Activated CD4-positive, CD25-positive, alpha-beta regulatory T cell treated with anti-CD3 and anti-CD28 coated beads, Interleukin-2, amount 50 U/mL, for 72 hours (primary cell): ENCODE measurements around the gene CNTN5.

Experiments used
- DNase-seq: peaks from one replicate; pipeline ENCODE4 v3.0.0; 2021

Gene CNTN5

GRCh38 chr11:99531468-99531867, 510.7 kb downstream of the CNTN5 start:
- DNase-seq, result no peak

DNA sequence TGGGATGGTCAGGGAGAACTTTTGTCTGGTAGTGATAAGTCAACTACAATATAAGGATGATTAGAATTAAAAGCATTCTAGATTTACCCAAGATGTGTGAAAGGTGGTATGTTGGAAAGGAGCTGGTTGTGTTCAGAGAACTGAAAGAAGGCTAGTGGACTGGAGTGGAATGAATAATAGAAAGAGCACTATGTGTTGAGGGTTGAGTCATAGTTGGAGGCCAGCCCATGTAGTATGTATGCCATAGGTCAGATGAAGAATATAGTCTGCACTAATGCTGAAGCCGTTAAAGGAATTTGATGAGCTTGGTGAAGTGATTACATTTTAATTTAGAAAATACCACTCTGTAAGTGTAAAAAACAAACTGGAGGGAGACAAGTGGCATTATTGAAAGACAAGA, 514.1 kb downstream of the CNTN5 start:
- no peak for DNase-seq

GRCh38 chr11:99535406-99535805, 514.7 kb downstream of the CNTN5 start:
- no peak for DNase-seq

GRCh38 chr11:99535819-99536218, 515.1 kb downstream of the CNTN5 start:
- DNase-seq, result no peak

DNA sequence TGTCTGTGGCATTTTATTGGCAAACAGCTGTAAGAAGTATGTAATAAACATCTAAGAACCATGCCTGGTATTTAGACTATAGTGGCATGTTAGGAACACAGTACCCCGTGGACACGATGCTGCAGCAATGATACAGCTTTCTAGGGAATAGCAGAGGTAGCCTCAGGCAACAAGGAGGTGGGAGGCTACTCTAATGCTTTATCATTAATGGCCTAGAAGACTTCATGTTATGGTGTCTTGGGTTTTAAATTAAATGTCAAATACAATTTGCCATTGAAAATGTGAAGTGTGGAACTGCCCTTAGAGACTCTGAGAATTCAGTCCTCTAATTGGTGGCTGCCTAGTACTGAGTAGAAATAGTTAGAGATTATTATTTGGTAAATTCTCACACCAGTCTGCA, 516.9 kb downstream of the CNTN5 start:
- no peak for DNase-seq

- DNase-seq, result no peak
These were observed 524.9 kb downstream of the CNTN5 start for GRCh38 chr11:99545616-99546015.

GRCh38 chr11:99548264-99548663, 527.5 kb downstream of the CNTN5 start:
- no peak for DNase-seq

GRCh38 chr11:99554232-99554903, 533.6 kb downstream of the CNTN5 start:
- DNase-seq, result no peak

- DNase-seq, result no peak
These were observed 534.7 kb downstream of the CNTN5 start for GRCh38 chr11:99555486-99555885.

DNA sequence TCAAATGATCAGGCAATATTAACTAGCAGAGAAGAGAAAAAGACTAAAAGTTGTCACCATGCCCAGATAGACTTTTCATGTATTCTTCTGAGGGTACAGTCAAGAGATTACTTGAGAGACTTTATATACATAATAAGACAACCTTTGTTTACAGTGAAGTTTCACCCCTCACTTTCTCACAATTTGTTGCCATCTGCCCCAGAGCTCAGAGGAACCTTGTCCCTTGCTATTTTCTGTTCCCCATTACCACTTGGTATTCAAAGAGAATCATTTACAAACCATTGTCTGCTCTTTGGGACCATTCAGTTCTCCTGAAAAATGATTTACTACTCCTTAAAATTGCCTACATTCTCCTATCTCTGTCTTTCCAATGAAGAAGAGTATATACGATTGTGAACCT, 544.6 kb downstream of the CNTN5 start:
- DNase-seq, result no peak

- DNase-seq, result no peak
These were observed 546.7 kb downstream of the CNTN5 start for GRCh38 chr11:99567334-99567956.

- DNase-seq, result no peak
These were observed 548.1 kb downstream of the CNTN5 start for GRCh38 chr11:99568808-99569207.

DNA sequence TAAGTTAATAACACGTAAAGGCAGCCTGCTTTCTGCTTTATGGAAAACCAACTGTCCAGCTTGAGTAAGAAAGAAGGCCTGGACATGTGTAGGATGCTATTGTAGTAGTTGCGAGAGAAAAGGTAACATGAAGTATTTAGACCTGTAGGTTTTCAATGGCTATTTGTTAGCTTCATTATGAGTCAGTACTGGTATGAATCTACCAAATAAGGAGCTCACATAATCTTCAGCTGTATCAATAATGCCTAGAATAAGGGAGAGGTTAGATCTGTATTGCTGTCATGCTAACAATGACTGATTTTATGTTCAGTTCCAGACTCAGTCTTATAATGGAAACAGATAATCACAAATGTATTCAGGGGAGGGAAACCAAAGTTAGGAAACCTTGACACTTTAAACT, 550.3 kb downstream of the CNTN5 start:
- DNase-seq, result no peak

DNA sequence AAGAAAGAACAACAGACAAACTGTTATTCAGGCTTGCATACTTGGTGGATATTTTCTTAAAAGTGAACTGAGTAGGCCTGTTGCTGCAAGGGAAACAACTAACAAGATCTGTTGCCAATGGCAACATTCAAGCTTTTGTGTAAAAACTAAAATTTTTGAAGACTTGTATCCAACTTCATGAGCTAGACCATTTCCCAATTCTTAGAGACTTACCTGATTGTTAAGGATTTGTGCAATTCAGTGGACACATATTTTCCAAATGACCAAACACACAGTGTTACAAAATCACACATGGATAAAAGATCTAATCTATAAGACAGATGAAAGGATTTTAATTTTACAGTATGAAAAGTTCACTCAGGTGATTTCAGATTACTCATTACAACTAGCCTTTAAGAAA, 564.1 kb downstream of the CNTN5 start:
- no peak for DNase-seq

DNA sequence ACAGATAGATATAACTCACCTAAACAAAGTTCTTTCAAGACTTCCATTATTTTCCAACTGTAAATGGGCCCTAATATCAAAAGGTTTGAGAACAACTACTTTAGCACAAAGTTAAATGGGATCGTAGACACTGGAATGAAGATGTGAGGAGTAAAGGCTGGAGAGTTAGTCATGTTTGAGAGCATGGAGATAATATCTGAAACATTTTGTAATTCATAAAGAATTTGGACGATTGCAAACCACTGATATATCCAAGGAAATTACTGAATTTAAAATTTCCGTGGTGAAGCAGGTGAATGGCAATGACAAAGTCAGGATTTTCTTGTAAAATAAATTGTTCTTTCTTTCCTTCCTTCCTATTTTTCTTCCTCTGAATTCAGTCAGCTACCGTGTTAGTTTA, 564.9 kb downstream of the CNTN5 start:
- DNase-seq, result no peak

GRCh38 chr11:99589771-99590170, 569.0 kb downstream of the CNTN5 start:
- DNase-seq, result no peak

DNA sequence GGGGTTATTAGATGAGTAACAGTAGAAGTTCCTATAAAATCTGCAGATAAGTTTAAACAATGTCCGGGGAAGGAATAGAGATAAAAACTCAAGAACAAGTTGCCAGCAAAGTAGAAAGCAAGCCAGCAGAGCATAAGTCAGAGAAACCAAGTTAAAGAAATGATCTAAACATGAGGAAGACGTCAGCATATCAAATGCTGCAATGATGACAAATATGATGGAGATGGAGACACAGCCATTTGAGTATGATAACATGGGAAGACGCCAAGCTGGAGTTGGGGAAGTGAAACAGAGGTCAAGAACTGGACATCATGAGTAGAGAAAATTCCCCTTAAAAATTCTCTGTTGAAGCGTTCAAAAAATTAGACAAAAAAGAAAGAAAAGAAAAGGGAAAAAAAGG, 571.5 kb downstream of the CNTN5 start:
- DNase-seq, result no peak

DNA sequence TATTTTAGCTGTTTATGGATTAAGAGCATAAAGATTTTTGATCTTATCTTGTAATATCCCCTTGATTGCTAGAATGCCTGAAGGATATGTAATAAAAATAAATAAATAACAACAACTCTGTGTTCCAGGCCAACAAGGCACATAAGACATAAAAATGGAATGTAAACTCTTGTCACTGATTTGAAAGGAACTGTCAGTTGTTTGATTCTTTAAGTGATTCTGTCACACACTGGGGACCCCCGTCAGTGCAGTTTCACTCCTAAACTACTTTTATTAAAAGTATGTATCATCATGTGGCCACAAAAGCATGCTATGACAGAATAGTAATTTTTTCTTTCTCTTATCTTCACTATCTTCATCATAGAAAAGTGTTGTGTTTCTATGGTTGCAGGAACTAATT, 572.4 kb downstream of the CNTN5 start:
- no peak for DNase-seq

DNA sequence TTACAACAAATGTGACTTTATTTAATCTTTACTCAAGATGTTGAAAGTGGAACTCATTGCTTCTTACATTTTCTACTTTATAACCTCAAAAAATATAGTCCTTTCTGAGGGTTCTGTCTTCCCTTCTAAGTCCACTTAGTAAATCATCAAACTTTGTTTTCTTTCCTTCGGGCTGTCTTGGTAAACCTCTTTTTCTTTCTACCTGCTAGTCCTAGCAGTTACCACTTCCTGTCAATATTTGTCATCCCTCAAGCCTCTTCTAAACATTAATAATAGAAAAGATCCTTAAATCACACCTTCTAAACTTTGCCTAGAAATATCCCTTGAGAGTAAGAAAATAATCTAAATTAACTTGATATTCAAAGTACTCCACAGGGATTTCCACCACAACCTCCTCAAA, 580.4 kb downstream of the CNTN5 start:
- DNase-seq, result no peak

GRCh38 chr11:99614352-99614751, 593.6 kb downstream of the CNTN5 start:
- no peak for DNase-seq

GRCh38 chr11:99630629-99631028, 609.9 kb downstream of the CNTN5 start:
- no peak for DNase-seq

GRCh38 chr11:99631618-99632017, 610.9 kb downstream of the CNTN5 start:
- DNase-seq, result no peak

- no peak for DNase-seq
These were observed 612.2 kb downstream of the CNTN5 start for GRCh38 chr11:99632969-99633368.

DNA sequence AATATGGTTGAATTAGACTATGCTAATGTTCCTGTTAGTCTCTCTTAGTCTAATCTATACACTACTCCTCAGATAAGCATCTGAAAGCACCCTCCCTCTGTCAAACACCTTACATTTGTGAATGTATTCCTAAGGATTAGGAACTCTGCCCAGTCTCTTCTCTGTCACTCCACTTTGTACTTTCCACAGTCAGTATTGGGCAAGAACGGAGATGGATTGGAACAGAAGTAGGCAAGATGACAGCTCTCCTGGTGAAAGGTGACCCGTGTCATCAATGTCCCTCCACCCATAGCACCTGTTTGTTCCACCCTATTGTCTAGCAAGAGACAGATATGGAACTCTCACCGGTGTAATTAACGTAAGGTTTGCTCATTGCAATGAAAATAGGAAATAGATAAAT, 613.8 kb downstream of the CNTN5 start:
- DNase-seq, result no peak

GRCh38 chr11:99638073-99638553, 617.4 kb downstream of the CNTN5 start:
- DNase-seq, result no peak
